ENCODE results near the gene PPM1L. TPM values are rescaled to one million over a fixed set of nuclear protein-coding genes. Genes with fewer than 3 reads are reported as not detected.

Gene PPM1L
- total and polyA plus RNA-seq, 8 donors, result 5.1 to 12.7 (median 5.4) TPM

DNA sequence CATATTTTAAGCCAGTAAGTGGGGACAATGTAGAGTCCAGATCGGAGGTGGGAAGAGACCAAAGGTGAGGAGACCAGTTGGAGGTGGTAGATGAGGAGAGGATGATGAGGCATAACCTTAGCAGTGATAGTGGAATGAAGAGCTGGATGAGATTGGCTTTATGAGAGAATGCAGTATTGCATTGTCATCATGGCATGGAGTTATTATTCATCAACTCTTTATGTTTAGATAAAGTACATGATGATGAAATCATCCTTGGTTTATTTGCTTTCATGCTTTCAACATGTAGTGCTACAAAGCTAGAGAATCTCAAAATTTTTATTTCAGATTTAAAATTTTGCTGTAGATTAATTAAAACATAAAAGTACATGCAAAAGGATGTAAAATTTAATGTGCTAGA lies 64.0 kb downstream of the PPM1L start:
- intact Hi-C loops (cut with DNase I), result no loop called here
- no peaks in the 10 kb centered on the region for H3K4me1 ChIP-seq
- no peak overlapping the region for H3K27ac ChIP-seq
- DNase-seq (no peak), ATAC-seq (no peak)
- H3K36me3 ChIP-seq, result no peaks in the 10 kb centered on the region
- TF ChIP-seq, protein P1, sequence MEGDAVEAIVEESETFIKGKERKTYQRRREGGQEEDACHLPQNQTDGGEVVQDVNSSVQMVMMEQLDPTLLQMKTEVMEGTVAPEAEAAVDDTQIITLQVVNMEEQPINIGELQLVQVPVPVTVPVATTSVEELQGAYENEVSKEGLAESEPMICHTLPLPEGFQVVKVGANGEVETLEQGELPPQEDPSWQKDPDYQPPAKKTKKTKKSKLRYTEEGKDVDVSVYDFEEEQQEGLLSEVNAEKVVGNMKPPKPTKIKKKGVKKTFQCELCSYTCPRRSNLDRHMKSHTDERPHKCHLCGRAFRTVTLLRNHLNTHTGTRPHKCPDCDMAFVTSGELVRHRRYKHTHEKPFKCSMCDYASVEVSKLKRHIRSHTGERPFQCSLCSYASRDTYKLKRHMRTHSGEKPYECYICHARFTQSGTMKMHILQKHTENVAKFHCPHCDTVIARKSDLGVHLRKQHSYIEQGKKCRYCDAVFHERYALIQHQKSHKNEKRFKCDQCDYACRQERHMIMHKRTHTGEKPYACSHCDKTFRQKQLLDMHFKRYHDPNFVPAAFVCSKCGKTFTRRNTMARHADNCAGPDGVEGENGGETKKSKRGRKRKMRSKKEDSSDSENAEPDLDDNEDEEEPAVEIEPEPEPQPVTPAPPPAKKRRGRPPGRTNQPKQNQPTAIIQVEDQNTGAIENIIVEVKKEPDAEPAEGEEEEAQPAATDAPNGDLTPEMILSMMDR (IDR thresholded peaks at IDR 0.05), result no peak
- no peaks in the 10 kb centered on the region for H3K27me3 ChIP-seq
- no peaks in the 10 kb centered on the region for H3K9me3 ChIP-seq
- H3K4me3 ChIP-seq, result no peak overlapping the region

DNA sequence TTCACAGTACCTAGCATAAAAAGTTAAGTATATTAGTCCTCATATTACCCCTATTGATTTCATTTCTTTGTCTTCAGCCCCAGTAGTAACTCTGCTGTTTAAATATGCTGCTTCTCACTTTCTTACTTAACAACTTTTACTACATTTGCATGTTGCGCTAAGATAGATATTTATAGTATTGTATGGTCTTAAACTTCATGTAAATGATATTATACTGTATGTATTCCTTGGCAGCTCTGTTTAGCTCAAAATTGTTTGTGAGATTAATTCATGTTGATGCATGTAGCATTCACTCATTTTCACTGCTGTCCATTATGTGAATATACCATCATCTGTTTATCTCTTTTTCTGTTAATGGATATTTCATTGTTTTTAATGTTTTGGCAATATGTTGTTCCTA lies 64.4 kb downstream of the PPM1L start:
- intact Hi-C loops (cut with DNase I), result no loop called here
- no peaks in the 10 kb centered on the region for H3K9me3 ChIP-seq
- no peaks in the 10 kb centered on the region for H3K4me1 ChIP-seq
- H3K36me3 ChIP-seq, result no peaks in the 10 kb centered on the region
- DNase-seq (no peak), ATAC-seq (no peak)
- H3K4me3 ChIP-seq, result no peak overlapping the region
- TF ChIP-seq, protein P1 (IDR thresholded peaks at IDR 0.05), result no peak
- no peaks in the 10 kb centered on the region for H3K27me3 ChIP-seq
- no peak overlapping the region for H3K27ac ChIP-seq

DNA sequence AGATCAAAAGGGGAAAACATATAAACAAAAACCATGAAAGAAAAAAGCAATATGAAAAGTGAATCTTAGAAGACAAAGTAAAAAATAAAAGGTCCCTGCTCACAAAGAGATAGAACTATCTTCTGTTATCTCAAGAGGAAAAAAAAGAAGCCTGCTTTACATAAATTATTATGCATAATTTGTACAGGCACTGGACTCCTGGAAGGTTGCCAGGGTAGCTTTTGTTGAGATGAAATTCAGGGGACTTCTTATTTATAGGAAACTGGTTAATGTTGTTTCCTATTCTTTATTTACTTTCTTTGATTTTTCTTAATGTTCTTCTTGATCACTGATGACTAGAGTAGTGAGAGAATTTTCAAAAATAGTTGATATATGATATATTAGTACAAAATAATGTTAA lies 66.9 kb downstream of the PPM1L start:
- DNase-seq (no peak), ATAC-seq (no peak)
- TF ChIP-seq, protein P1 (IDR thresholded peaks at IDR 0.05), result no peak
- no peaks in the 10 kb centered on the region for H3K27me3 ChIP-seq
- H3K4me3 ChIP-seq, result no peak overlapping the region
- no peaks in the 10 kb centered on the region for H3K4me1 ChIP-seq
- H3K36me3 ChIP-seq, result no peaks in the 10 kb centered on the region
- no peaks in the 10 kb centered on the region for H3K9me3 ChIP-seq
- intact Hi-C loops (cut with DNase I), result no loop called here
- H3K27ac ChIP-seq, result no peak overlapping the region

DNA sequence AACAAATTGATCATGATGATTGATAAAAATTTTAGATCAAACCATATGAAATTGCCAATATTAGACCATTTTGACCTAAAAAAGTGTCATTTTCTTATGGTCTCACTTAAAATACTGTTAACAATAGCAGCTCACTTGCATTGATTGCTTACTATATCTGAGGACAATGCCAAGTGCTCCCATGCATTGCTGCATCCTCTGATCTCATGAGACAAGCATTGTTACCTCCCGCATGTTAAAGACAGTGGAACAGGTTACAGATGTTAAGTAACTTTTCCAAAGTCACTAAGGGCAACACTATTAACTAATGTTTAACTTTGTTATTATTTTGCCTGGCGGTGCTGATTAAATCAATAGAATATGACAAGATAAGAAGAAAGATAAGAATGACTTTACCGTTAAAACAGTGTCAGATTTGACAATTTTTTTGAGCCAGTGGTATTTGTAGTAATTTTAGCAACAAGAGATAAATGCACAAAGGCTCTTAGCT lies 69.3 kb downstream of the PPM1L start:
- H3K36me3 ChIP-seq, result no peaks in the 10 kb centered on the region
- no peaks in the 10 kb centered on the region for H3K27me3 ChIP-seq
- intact Hi-C loops (cut with DNase I), result no loop called here
- no peaks in the 10 kb centered on the region for H3K4me1 ChIP-seq
- H3K27ac ChIP-seq, result no peak overlapping the region
- no peak overlapping the region for H3K4me3 ChIP-seq
- H3K9me3 ChIP-seq, result no peaks in the 10 kb centered on the region
- TF ChIP-seq, protein P1 (IDR thresholded peaks at IDR 0.05), result no peak
- DNase-seq, result no peak
- no peak for ATAC-seq

DNA sequence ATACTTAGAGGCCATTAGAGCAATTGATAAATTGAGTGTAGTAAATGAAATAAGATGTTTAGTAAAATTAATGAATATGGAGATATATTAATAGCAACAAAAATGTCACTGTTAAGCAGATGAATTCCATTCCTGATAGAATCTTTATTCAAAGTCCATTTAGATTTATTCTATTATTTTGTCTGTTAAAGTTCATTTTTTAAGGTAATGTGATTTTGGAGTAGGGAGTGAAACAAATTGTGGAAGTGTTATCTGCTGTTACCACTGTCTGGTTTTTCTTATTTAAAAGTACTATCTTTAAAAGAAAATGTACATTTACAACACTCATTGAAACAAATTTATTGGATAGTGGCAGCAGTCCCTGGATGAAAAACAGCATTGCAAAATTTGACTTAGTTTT lies 70.4 kb downstream of the PPM1L start:
- ATAC-seq, result no peak
- no peaks in the 10 kb centered on the region for H3K4me1 ChIP-seq
- no peaks in the 10 kb centered on the region for H3K27me3 ChIP-seq
- H3K4me3 ChIP-seq, result no peak overlapping the region
- TF ChIP-seq, protein P1 (IDR thresholded peaks at IDR 0.05), result no peak
- no peak overlapping the region for H3K27ac ChIP-seq
- no peak for DNase-seq
- intact Hi-C loops (cut with DNase I), result no loop called here
- no peaks in the 10 kb centered on the region for H3K9me3 ChIP-seq
- no peaks in the 10 kb centered on the region for H3K36me3 ChIP-seq

Data from left lung (tissue), 10 donors.